BE2C (cell line): ENCODE results near the gene SOD3.

Experiments
- DNase-seq: peaks from one replicate; pipeline ENCODE4 v3.0.0-alpha.2; 2020
- H3K27me3 ChIP-seq: fragments of 250-450 bp; sonication (Bioruptor Pico); 2 replicates; pipeline ENCODE4 v1.5.1; 2020; ENCODE audit warnings: mild to moderate bottlenecking
- H3K36me3 ChIP-seq: fragments of 250-450 bp; sonication (Bioruptor Pico); 2 replicates; pipeline ENCODE4 v1.5.1; 2020; ENCODE audit warnings: mild to moderate bottlenecking
- H3K4me1 ChIP-seq: fragments of 250-450 bp; sonication (Bioruptor Pico); 2 replicates; pipeline ENCODE4 v1.5.1; 2020
- H3K4me3 ChIP-seq: 2 replicates; pipeline ENCODE4 v1.5.1; 2011; ENCODE audit warnings: low read depth, low read length
- H3K9me3 ChIP-seq: fragments of 250-450 bp; sonication (Bioruptor Pico); 2 replicates; pipeline ENCODE4 v1.5.1; 2020
- TF ChIP-seq, protein P1 (sequence below): IDR thresholded peaks from 2 replicates; pipeline ENCODE4 v1.5.1; 2012; ENCODE audit warnings: mild to moderate bottlenecking, low read depth, low read length

Gene SOD3

DNA sequence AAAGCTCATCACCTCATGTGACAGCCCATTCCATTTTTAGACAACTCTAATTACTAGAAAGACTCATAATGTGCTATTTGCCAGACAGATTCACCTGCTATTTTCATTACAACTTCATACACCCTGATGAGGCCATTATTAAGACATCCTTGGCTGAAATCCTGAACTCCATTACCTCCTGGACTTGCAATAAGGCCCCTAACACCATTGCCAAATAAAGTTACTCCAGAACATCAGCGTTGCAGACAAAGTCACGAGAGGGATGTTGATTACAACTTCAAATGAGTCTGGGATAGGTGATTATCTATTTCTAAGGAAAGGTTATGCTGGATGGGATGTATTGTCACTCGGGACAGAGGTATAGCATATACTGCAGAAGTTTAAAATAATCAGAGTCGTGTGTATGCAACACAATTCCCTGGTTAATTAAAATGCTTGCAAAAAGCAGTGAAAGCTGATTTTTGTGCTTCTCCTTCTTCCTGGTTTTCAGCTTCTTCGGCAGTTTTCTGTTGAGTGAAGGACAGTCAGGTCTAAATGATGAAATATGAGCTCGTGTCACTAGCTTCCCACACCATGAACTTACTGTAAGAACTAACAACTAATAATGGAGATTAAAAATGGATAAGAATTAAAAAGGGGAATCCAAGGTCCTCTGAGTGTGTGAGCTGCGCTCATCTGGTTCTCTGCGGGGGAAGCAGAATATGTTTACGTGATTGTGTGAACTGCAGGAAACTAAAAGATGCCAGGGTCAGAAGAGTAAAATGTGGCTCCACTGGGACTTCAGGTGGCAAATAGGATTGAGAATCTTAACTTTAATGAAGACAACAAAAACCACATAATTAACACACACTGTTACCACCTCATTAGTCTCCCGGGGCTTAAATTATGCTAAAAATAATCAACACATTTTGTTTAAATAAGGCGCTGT, 17.6 kb upstream of the SOD3 start:
- Histone ChIP-seq H3K9me3 (no peaks in the 10 kb centered on the region), H3K27me3 (no peaks in the 10 kb centered on the region), H3K4me3 (no peak overlapping the region), H3K4me1 (no peaks in the 10 kb centered on the region), H3K36me3 (no peaks in the 10 kb centered on the region)
- no peak for DNase-seq
- TF ChIP-seq, protein P1, sequence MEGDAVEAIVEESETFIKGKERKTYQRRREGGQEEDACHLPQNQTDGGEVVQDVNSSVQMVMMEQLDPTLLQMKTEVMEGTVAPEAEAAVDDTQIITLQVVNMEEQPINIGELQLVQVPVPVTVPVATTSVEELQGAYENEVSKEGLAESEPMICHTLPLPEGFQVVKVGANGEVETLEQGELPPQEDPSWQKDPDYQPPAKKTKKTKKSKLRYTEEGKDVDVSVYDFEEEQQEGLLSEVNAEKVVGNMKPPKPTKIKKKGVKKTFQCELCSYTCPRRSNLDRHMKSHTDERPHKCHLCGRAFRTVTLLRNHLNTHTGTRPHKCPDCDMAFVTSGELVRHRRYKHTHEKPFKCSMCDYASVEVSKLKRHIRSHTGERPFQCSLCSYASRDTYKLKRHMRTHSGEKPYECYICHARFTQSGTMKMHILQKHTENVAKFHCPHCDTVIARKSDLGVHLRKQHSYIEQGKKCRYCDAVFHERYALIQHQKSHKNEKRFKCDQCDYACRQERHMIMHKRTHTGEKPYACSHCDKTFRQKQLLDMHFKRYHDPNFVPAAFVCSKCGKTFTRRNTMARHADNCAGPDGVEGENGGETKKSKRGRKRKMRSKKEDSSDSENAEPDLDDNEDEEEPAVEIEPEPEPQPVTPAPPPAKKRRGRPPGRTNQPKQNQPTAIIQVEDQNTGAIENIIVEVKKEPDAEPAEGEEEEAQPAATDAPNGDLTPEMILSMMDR: no peak

DNA sequence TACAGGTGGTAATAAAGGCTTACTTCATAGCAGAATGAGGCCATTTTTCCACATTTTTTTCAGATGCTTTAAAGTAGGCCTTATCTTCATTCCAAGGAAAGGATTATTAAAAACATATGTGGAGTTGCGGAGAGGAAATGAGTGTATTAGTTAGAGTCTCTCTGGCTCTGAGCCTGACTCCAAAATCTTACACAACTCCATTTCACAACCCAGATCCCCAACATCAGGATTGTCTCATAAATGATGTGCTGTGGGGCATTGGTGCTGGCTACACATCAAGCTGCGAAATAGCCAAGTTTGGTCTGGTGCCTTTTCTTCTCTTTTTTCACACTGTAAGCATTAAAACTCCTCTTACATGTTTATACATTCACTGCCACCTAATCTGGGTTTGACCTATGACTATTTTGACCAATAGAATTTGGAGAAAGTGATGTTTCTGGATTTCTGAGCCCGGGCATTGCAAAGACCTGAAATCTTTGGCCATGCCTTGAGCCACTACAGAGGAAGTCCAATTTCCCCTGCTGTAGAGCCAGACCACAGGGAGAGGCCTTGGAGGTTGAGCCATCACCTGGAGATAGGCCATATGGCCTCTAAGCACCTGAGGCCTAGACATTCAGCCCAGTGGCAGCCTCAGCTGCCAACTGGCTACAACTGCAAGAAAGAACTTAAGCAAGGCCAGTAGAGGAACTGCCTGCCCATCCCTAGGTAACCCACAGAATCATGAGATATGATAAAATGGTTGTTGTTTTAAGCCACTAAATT, 16.7 kb upstream of the SOD3 start:
- Histone ChIP-seq H3K4me3 (no peak overlapping the region), H3K27me3 (no peaks in the 10 kb centered on the region), H3K4me1 (no peaks in the 10 kb centered on the region), H3K36me3 (no peaks in the 10 kb centered on the region), H3K9me3 (no peaks in the 10 kb centered on the region)
- TF ChIP-seq, protein P1: no peak
- DNase-seq: no peak

DNA sequence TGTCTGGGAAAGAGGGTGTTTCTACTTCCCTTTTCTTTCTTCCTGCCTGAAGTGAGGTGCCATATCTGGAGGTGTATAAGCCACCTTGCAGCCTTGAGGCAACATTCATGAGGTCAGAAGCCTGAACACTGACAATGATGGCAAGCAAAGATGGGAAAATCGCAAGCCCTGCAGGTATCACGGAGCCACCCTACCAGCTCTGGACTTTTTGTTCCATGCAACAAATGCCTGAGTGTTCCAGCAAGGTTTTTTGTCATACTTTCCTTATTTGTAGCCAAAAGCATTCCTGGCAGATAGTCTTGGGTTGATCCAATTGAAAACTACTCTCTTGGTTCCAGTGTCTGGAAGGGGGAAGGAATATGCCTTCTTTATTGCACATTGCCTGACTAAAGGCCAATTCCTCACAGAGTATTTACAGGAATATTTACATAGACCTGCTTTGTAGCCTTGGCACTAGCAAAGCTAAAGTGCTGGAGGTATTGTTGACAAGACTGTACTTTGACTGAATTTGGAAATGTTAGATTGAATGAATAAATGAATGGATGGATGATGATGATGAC, 14.4 kb upstream of the SOD3 start:
- DNase-seq: no peak
- H3K4me1 ChIP-seq: no peaks in the 10 kb centered on the region
- no peaks in the 10 kb centered on the region for H3K27me3 ChIP-seq
- no peak overlapping the region for H3K4me3 ChIP-seq
- no peaks in the 10 kb centered on the region for H3K36me3 ChIP-seq
- TF ChIP-seq, protein P1: no peak
- no peaks in the 10 kb centered on the region for H3K9me3 ChIP-seq

DNA sequence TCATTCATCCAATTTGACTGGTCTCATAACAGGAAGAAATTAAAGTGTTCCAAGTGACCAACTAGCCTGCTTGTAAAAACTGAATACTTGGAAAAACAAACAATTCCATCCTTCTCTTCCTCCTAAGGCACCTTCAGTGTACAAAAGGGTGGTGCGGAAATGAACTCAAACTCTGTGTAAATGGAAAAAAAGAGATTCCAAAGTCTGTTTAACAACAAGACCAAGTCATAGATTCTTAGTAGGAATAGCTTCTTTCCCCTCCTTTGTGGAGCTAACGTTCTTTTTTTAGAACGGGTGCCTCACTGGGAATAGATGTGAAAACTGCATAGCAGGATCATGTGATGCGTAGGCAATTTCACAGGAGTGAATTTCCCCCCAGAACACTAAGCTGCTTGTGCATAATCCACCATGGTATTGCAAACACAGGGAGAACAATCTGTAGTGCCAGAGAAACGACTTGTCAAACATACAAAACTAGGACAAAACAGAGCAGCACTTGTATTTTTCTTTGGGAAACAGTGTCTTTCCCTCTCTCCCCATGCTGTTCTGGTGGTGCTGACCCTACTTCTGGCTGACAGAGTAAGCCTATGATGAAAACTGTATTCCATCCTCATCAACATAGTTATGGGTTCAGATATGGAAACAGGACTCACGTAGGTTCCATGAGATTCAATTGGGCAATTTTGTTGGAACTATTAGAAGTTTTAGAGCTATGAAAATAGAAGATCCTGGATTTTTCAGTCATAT, 13.2 kb upstream of the SOD3 start:
- Histone ChIP-seq H3K9me3 (no peaks in the 10 kb centered on the region), H3K4me1 (no peaks in the 10 kb centered on the region), H3K36me3 (no peaks in the 10 kb centered on the region), H3K4me3 (no peak overlapping the region), H3K27me3 (no peaks in the 10 kb centered on the region)
- TF ChIP-seq, protein P1: no peak
- no peak for DNase-seq

DNA sequence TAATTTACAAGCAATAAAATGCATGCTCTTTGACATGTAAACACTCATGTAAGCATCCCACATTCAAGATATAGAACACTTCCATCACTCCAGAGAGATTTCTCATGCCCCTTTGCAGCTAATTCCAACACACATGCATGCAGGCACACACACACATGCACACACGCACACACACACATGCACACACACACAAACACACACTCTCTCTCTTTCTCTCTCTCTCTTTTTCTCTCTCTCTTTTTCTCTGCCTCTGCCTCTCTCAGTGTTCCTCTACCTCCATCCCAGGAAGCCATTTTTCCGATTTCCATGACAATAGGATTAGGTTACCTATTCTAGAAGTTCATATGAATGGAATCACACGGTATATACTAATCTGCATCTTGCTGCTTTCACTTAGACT, 11.9 kb upstream of the SOD3 start:
- TF ChIP-seq, protein P1: no peak
- no peaks in the 10 kb centered on the region for H3K4me1 ChIP-seq
- no peak overlapping the region for H3K4me3 ChIP-seq
- H3K27me3 ChIP-seq: no peaks in the 10 kb centered on the region
- no peak for DNase-seq
- no peaks in the 10 kb centered on the region for H3K9me3 ChIP-seq
- no peaks in the 10 kb centered on the region for H3K36me3 ChIP-seq
